Neural crest cell (in vitro differentiated cells): ENCODE results near the gene HSPA4L. TPM values are rescaled to one million over a fixed set of nuclear protein-coding genes. Genes with fewer than 3 reads are reported as not detected.

Source experiments
- DNase-seq: peaks from one replicate; pipeline ENCODE4 v3.0.0; 2021; ENCODE audit warnings: low read depth, mixed read lengths, low spot score
- H3K27ac Mint-ChIP-seq: one replicate; pipeline ENCODE4 v1.8.0; 2021; ENCODE audit warnings: mild to moderate bottlenecking, mixed read lengths; ENCODE audit not compliant: unreplicated experiment
- H3K27me3 Mint-ChIP-seq: 2 replicates; pipeline ENCODE4 v1.8.0; 2021; ENCODE audit warnings: low read depth, mild to moderate bottlenecking, mixed read lengths
- H3K36me3 Mint-ChIP-seq: 2 replicates; pipeline ENCODE4 v1.8.0; 2021; ENCODE audit warnings: low read depth, mild to moderate bottlenecking, mixed read lengths
- H3K4me1 Mint-ChIP-seq: 2 replicates; pipeline ENCODE4 v1.8.0; 2021; ENCODE audit warnings: mixed read lengths
- H3K4me3 Mint-ChIP-seq: one replicate; pipeline ENCODE4 v1.8.0; 2021; ENCODE audit warnings: mild to moderate bottlenecking, mixed read lengths
- H3K9me3 Mint-ChIP-seq: 2 replicates; pipeline ENCODE4 v1.8.0; 2021; ENCODE audit warnings: mixed read lengths
- CTCF ChIP-seq: fragments of 200-600 bp; sonication (generic); conservative IDR thresholded peaks from 2 replicates; pipeline ENCODE4 v1.5.0; 2021; ENCODE audit warnings: antibody characterized with exemption, mild to moderate bottlenecking
- total RNA-seq: library from RNA; stranded (reverse); gene quantifications from 2 replicates; pipeline ENCODE4 v1.2.1, GENCODE V29; 2021

Gene HSPA4L
- total RNA-seq, 1 donor from 2014 or later, result 7.7 TPM

- Mint-ChIP-seq H3K4me3 (no peak overlapping the region), H3K27me3 (no peaks in the 10 kb centered on the region), H3K9me3 (peaks cover 9% of the 10 kb centered on the region), H3K27ac (no peak overlapping the region), H3K4me1 (no peaks in the 10 kb centered on the region), H3K36me3 (peaks cover 9% of the 10 kb centered on the region)
- no peak for DNase-seq
- TF ChIP-seq CTCF, result no peak
Measured at GRCh38 chr4:127747883-127748282, 34.2 kb upstream of the HSPA4L start.

- TF ChIP-seq CTCF, result no peak
- peaks cover 9% of the 10 kb centered on the region for H3K9me3 Mint-ChIP-seq
- no peak overlapping the region for H3K27ac Mint-ChIP-seq
- no peak for DNase-seq
- no peaks in the 10 kb centered on the region for H3K27me3 Mint-ChIP-seq
- peaks cover 9% of the 10 kb centered on the region for H3K36me3 Mint-ChIP-seq
- no peaks in the 10 kb centered on the region for H3K4me1 Mint-ChIP-seq
- no peak overlapping the region for H3K4me3 Mint-ChIP-seq
Measured at GRCh38 chr4:127748957-127749356, 33.2 kb upstream of the HSPA4L start.

- H3K27me3 Mint-ChIP-seq, result no peaks in the 10 kb centered on the region
- H3K27ac Mint-ChIP-seq, result no peak overlapping the region
- H3K4me1 Mint-ChIP-seq, result no peaks in the 10 kb centered on the region
- peaks cover 3% of the 10 kb centered on the region for H3K36me3 Mint-ChIP-seq
- peaks cover 6% of the 10 kb centered on the region for H3K9me3 Mint-ChIP-seq
- no peak for DNase-seq
- H3K4me3 Mint-ChIP-seq, result no peak overlapping the region
- no peak for TF ChIP-seq CTCF
Measured at GRCh38 chr4:127756906-127757305, 25.2 kb upstream of the HSPA4L start.

GRCh38 chr4:127759228-127759820 lies 22.8 kb upstream of the HSPA4L start:
- no peak for TF ChIP-seq CTCF
- no peak for DNase-seq

GRCh38 chr4:127759893-127760292 lies 22.2 kb upstream of the HSPA4L start:
- Mint-ChIP-seq H3K4me1 (no peaks in the 10 kb centered on the region), H3K9me3 (peaks cover 6% of the 10 kb centered on the region), H3K27me3 (no peaks in the 10 kb centered on the region), H3K36me3 (peaks cover 3% of the 10 kb centered on the region), H3K4me3 (no peak overlapping the region), H3K27ac (no peak overlapping the region)
- no peak for DNase-seq
- no peak for TF ChIP-seq CTCF

More at GRCh38 chr4:127759228-127759820, 22.8 kb upstream of the HSPA4L start:
- no peak overlapping the region for H3K27ac Mint-ChIP-seq
- H3K4me3 Mint-ChIP-seq, result no peak overlapping the region
- H3K4me1 Mint-ChIP-seq, result no peaks in the 10 kb centered on the region
- H3K36me3 Mint-ChIP-seq, result peaks cover 3% of the 10 kb centered on the region
- peaks cover 6% of the 10 kb centered on the region for H3K9me3 Mint-ChIP-seq
- no peaks in the 10 kb centered on the region for H3K27me3 Mint-ChIP-seq
